ENCODE measurements around the gene CEP112. TPM values are rescaled to one million over a fixed set of nuclear protein-coding genes. Genes with fewer than 3 reads are reported as not detected.

The CEP112 gene
- total and polyA plus RNA-seq, 2 of the 4 experiments (the other 2 are of a cell fraction), result 2.5 to 5.6 TPM

DNA sequence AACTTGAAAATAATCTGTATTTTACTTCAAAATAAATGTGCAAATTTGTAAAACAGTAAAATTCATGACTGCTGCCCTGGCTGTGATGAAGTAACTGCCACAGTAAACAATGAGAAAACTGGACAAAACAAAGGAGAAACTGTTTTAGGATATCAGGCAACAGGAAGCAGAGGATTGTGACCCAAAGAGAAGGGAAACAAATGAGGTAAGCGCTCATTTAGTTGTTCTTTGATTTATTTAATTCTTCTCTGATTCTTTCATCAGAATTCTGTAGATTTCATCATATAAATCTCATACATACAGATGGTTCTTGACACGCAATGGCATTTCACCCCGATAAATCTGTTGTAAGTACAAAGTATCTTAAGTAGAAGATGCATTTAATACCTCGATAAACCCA, 432.4 kb downstream of the CEP112 start:
- Histone ChIP-seq H3K4ac (ENCODE audit: low read depth, low read length) (no peak overlapping the region), H4K8ac (ENCODE audit: low read depth in 2 of 2, low read length in 2 of 2) (no peak overlapping the region), H4K91ac (ENCODE audit: insufficient read depth, low read depth, low read length) (no peak overlapping the region), H2AK5ac (ENCODE audit: low read depth, low read length) (no peak overlapping the region), H3K9me3 (ENCODE audit: control insufficient read depth, insufficient read depth, low read length) (no peaks in the 10 kb centered on the region), H3K27me3 (ENCODE audit: control insufficient read depth, insufficient read depth, low read length) (no peaks in the 10 kb centered on the region), H3K27ac (ENCODE audit: insufficient read depth, low read length) (no peak overlapping the region), H3K36me3 (ENCODE audit: control insufficient read depth, insufficient read depth, low read length) (no peaks in the 10 kb centered on the region), H3K9me1 (ENCODE audit: insufficient read depth, low read length) (no peaks in the 10 kb centered on the region), H3K56ac (ENCODE audit: extremely low read depth, insufficient read depth, low read length) (no peak overlapping the region), H3K79me1 (ENCODE audit: low read depth in 1 of 2, low read length in 2 of 2) (no peaks in the 10 kb centered on the region), H3K4me1 (ENCODE audit: control insufficient read depth, insufficient read depth, low read length) (no peaks in the 10 kb centered on the region), H4K20me1 (ENCODE audit: insufficient read depth, low read length) (no peaks in the 10 kb centered on the region), H3K23ac (ENCODE audit: low read depth, low read length) (no peak overlapping the region), H3K14ac (replicated peaks; ENCODE audit: low read depth, low read length) (no peak overlapping the region), H2BK20ac (ENCODE audit: low read depth, low read length) (no peak overlapping the region), H3K4me3 (ENCODE audit: insufficient read depth, low read depth, low read length) (no peak overlapping the region), H2AK9ac (replicated peaks; ENCODE audit: low read depth, low read length, poor library complexity) (no peak overlapping the region), H2BK120ac (ENCODE audit: low read depth, low read length) (no peak overlapping the region), H2BK15ac (ENCODE audit: low read depth, low read length) (no peak overlapping the region), H4K5ac (ENCODE audit: low read depth, low read length) (no peak overlapping the region), H2BK5ac (ENCODE audit: low read depth, low read length, poor library complexity, severe bottlenecking) (no peak overlapping the region), H3K9ac (ENCODE audit: low read depth, low read length) (no peak overlapping the region), H2AFZ (replicated peaks; ENCODE audit: low read length, poor library complexity) (no peak overlapping the region), H3K18ac (ENCODE audit: low read depth, low read length) (no peak overlapping the region), H3K4me2 (ENCODE audit: low read depth, low read length) (no peak overlapping the region)
- intact Hi-C loops (cut with micrococcal nuclease), result loop anchor here (10.0 kb wide), 1 partner anchor 1085 kb away; no protein-coding TSS in a partner anchor
- DNase-seq, result no peak
- TF ChIP-seq, protein P1, sequence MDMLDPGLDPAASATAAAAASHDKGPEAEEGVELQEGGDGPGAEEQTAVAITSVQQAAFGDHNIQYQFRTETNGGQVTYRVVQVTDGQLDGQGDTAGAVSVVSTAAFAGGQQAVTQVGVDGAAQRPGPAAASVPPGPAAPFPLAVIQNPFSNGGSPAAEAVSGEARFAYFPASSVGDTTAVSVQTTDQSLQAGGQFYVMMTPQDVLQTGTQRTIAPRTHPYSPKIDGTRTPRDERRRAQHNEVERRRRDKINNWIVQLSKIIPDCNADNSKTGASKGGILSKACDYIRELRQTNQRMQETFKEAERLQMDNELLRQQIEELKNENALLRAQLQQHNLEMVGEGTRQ (IDR thresholded peaks at IDR 0.05; ENCODE audit: low read depth, low read length), result no peak
- no peak for TF ChIP-seq NFE2L2 (IDR thresholded peaks at IDR 0.05; ENCODE audit: low read depth, low read length)
- TF ChIP-seq RAD21 (IDR thresholded peaks at IDR 0.05; ENCODE audit: low read length), result no peak
- TF ChIP-seq FOS (IDR thresholded peaks at IDR 0.05; ENCODE audit: low read depth, low read length), result no peak
- TF ChIP-seq BHLHE40 (IDR thresholded peaks at IDR 0.05; ENCODE audit: low read depth, low read length), result no peak
- TF ChIP-seq, protein P2, sequence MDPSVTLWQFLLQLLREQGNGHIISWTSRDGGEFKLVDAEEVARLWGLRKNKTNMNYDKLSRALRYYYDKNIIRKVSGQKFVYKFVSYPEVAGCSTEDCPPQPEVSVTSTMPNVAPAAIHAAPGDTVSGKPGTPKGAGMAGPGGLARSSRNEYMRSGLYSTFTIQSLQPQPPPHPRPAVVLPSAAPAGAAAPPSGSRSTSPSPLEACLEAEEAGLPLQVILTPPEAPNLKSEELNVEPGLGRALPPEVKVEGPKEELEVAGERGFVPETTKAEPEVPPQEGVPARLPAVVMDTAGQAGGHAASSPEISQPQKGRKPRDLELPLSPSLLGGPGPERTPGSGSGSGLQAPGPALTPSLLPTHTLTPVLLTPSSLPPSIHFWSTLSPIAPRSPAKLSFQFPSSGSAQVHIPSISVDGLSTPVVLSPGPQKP (IDR thresholded peaks at IDR 0.05; ENCODE audit: borderline replicate concordance, low read depth, low read length), result no peak
- TF ChIP-seq, protein P3, sequence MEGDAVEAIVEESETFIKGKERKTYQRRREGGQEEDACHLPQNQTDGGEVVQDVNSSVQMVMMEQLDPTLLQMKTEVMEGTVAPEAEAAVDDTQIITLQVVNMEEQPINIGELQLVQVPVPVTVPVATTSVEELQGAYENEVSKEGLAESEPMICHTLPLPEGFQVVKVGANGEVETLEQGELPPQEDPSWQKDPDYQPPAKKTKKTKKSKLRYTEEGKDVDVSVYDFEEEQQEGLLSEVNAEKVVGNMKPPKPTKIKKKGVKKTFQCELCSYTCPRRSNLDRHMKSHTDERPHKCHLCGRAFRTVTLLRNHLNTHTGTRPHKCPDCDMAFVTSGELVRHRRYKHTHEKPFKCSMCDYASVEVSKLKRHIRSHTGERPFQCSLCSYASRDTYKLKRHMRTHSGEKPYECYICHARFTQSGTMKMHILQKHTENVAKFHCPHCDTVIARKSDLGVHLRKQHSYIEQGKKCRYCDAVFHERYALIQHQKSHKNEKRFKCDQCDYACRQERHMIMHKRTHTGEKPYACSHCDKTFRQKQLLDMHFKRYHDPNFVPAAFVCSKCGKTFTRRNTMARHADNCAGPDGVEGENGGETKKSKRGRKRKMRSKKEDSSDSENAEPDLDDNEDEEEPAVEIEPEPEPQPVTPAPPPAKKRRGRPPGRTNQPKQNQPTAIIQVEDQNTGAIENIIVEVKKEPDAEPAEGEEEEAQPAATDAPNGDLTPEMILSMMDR (conservative IDR thresholded peaks at IDR 0.05; ENCODE audit: low read depth, low read length), result no peak
- no peak for TF ChIP-seq MXI1 (IDR thresholded peaks at IDR 0.05; ENCODE audit: borderline replicate concordance, low read depth, low read length)
- no peak for TF ChIP-seq MAZ (IDR thresholded peaks at IDR 0.05; ENCODE audit: borderline replicate concordance, low read depth, low read length)
- no peak for TF ChIP-seq POLR2A (IDR thresholded peaks at IDR 0.05; ENCODE audit: low read depth, low read length)
- in situ Hi-C loops (cut with MboI; ENCODE audit: low sequenced_read_pairs), result no loop called here
- CTCF ChIA-PET, result no interaction called here
- no CpG with 5 or more reads among the region's 4 CpGs for WGBS, 2 experiments (ENCODE audit: extremely low coverage in 2 of 2, insufficient read length in 1 of 2)
- POLR2A ChIA-PET (ENCODE audit: unreplicated experiment), result no interaction called here
- no peak for ATAC-seq (ENCODE audit: low read depth)
- dilution Hi-C loops (cut with HindIII; ENCODE audit: low sequenced_read_pairs, unreplicated experiment), result no loop called here
- BruUV-seq (replicated peaks), result no TSS peak

Data from IMR-90 (cell line).